Heart left ventricle (tissue), 16 donors: Measurements from ENCODE around the gene DYNC1H1. TPM values are rescaled to one million over a fixed set of nuclear protein-coding genes. Genes with fewer than 3 reads are reported as not detected.
A peak's percentile ranks its signal among the peaks of the same experiment; 100 is the strongest.

ENCODE experiments used
- ATAC-seq, 4 donors: fragments of 200-7000 bp; cut with Tn5 transposase; one replicate each; pipeline ENCODE4 v1.9.1; 2020 to 2022; ENCODE audit warnings: moderate library complexity in 4 of 4, mild to moderate bottlenecking in 3 of 4, moderate number of reproducible peaks in 1 of 4
- DNase-seq, 5 donors: peaks; one replicate each; pipeline ENCODE4 v3.0.0-alpha.2; 2020
- H3K27ac ChIP-seq, 12 donors: fragments of 200-600 bp; sonication (generic) in 4 of 12; one replicate each; pipeline versions ENCODE4 v1.5.0 to v1.8.0; 2016 to 2022; ENCODE audit warnings: mild to moderate bottlenecking in 2 of 12
- H3K27me3 ChIP-seq, 9 donors: fragments of 200-600 bp; sonication (generic) in 2 of 9; one replicate each; pipeline versions ENCODE4 v1.5.1 to v1.8.0; 2016 to 2022; ENCODE audit warnings: mild to moderate bottlenecking in 3 of 9
- H3K36me3 ChIP-seq, 9 donors: fragments of 200-600 bp; sonication (generic) in 2 of 9; one replicate each; pipeline versions ENCODE4 v1.5.0 to v1.8.0; 2018 to 2022; ENCODE audit warnings: mild to moderate bottlenecking in 2 of 9
- H3K4me1 ChIP-seq, 12 donors: fragments of 200-600 bp; sonication (generic) in 4 of 12; one replicate each; pipeline versions ENCODE4 v1.5.0 to v1.8.0; 2016 to 2022; ENCODE audit warnings: mild to moderate bottlenecking in 3 of 12
- H3K4me3 ChIP-seq, 12 donors: fragments of 200-600 bp; sonication (generic) in 4 of 12; one replicate each; pipeline versions ENCODE4 v1.5.0 to v1.8.0; 2017 to 2022; ENCODE audit warnings: mild to moderate bottlenecking in 9 of 12, moderate library complexity in 4 of 12
- H3K9me3 ChIP-seq, 12 donors: fragments of 200-600 bp; sonication (generic) in 4 of 12; one replicate each; pipeline versions ENCODE4 v1.5.0 to v1.8.0; 2016 to 2022; ENCODE audit warnings: mild to moderate bottlenecking in 1 of 12
- CTCF ChIP-seq, 12 donors: fragments of 200-600 bp; sonication (generic) in 4 of 12; IDR thresholded peaks; one replicate each; pipeline versions ENCODE4 v1.5.0 to v1.8.0; 2018 to 2022; ENCODE audit warnings: antibody characterized with exemption in 12 of 12, mild to moderate bottlenecking in 5 of 12
- POLR2A ChIP-seq, 2 donors: fragments of 450-650 bp; IDR thresholded peaks; one replicate each; pipeline ENCODE4 v1.6.1; 2017; ENCODE audit warnings: antibody characterized with exemption in 2 of 2, mild to moderate bottlenecking in 2 of 2, moderate library complexity in 2 of 2
- WGBS, 4 donors: extraction: QIAGEN DNeasy Blood & Tissue Kit in 2 of 4; methylation state at CpG; one replicate each; pipeline versions ENCODE4 v1.1.5 to v1.1.7; 2013 to 2018; 5-methylcytosine and 5-hydroxymethylcytosine counted together
- intact Hi-C, 10 donors: fragments of 100-400 bp; cut with DNase I; formaldehyde crosslinking; loops; one replicate each; pipeline versions ENCODE4 v1.11.1 to v1.14.2; 2022
- polyA plus RNA-seq, 2 donors: library from polyadenylated mRNA; stranded (reverse); fragments of 200-250 nt; gene quantifications; one replicate each; pipeline ENCODE4 v1.2.3, GENCODE V29; 2013
- total RNA-seq, 9 donors: library from RNA; depleted of rRNA in 2 of 9; stranded (reverse); fragments of >200 nt in 2 of 9; fragmentation: NEBNext Ultra II Directional in 3 of 9; extraction: Animal tissue kit (Norgen Biotek cat#: 25700) in 3 of 9; gene quantifications; one replicate each; pipeline versions ENCODE4 v1.1.0 to v1.2.4, GENCODE V29; 2016 to 2023
- donor health status: ischemic (EF 13 %, LVEDD 7.1; RV severe dilation, severe dysfunction).
- donor health status: healthy with polysubstance abuse.
- donor health status: DM: no; HTN: yes; CAD: no.
- donor health status: DM: no; HTN: no; CAD: no.
- donor health status: ischemic (EF 25% LVEDD 6.9; RV normal size, moderate dysfunction).
- donor health status: ischemic (EF 25% LVEDD 5.7; RV mildly dilated, moderate dysfunction).
- donor health status: healthy.
- donor health status: DM: yes; HTN: yes; CAD: no.
- donor health status: ischemic (EF 35%, LVEDD 5.7; RV mildly dilated, moderate dysfunction).
- donor health status: nonischemic (EF 11% LVEDD 7.7; RV severe dilation, severe dysfunction).
- donor health status: DM: yes; HTN: yes; CAD: no.
- donor health status: PGD.
- donor health status: ischemic (EF 29% LVEDD 5.4; RV normal size, mild dysfunction).
- donor health status: nonischemic (EF 23%, LVEDD 6.1; RV moderate dilation, normal function).

Gene DYNC1H1
- total and polyA plus RNA-seq, 11 donors = 164 to 942 (median 553) TPM

GRCh38 chr14:101925152-101925551 lies 39.2 kb upstream of the DYNC1H1 start:
- TF ChIP-seq POLR2A (IDR thresholded peaks at IDR 0.05) (no peak), CTCF (IDR thresholded peaks at IDR 0.05) (no peak)
- no peak overlapping the region for H3K4me3 ChIP-seq
- ATAC-seq (no peak), DNase-seq (no peak)
- H3K27ac ChIP-seq = no peak overlapping the region
- intact Hi-C loops = no loop called here
- no peaks in the 10 kb centered on the region for H3K27me3 ChIP-seq
- H3K9me3 ChIP-seq = no peaks in the 10 kb centered on the region
- H3K4me1 ChIP-seq = peaks cover 0 to 30% (median 21%) of the 10 kb centered on the region in 12 donors
- peaks cover 0 to 63% (median 49%) of the 10 kb centered on the region in 9 donors for H3K36me3 ChIP-seq
- 97% methylated on average over 33 of the region's 33 CpGs for WGBS, 4 donors

- H3K27me3 ChIP-seq = no peaks in the 10 kb centered on the region
- 50 to 63% (median 55%) methylated on average over 8 of the region's 8 CpGs for WGBS, 4 donors
- intact Hi-C loops = no loop called here
- H3K9me3 ChIP-seq = no peaks in the 10 kb centered on the region
- DNase-seq (no peak), ATAC-seq (peak in 3 of 4 donors; percentile 7 to 28 (median 21))
- peaks cover 0 to 30% (median 21%) of the 10 kb centered on the region in 12 donors for H3K4me1 ChIP-seq
- peaks cover 0 to 54% (median 41%) of the 10 kb centered on the region in 9 donors for H3K36me3 ChIP-seq
- TF ChIP-seq POLR2A (IDR thresholded peaks at IDR 0.05) (no peak), CTCF (IDR thresholded peaks at IDR 0.05) (no peak)
- H3K4me3 ChIP-seq = no peak overlapping the region
- H3K27ac ChIP-seq = peak overlapping the region in 8 of 12 donors; percentile 21 to 79 (median 66)
Measured at GRCh38 chr14:101926085-101926484, 38.3 kb upstream of the DYNC1H1 start.

GRCh38 chr14:101926620-101927019 lies 37.8 kb upstream of the DYNC1H1 start:
- H3K4me1 ChIP-seq = peaks cover 0 to 30% (median 21%) of the 10 kb centered on the region in 12 donors
- no peak for DNase-seq
- ATAC-seq = no peak
- intact Hi-C loops = no loop called here
- H3K36me3 ChIP-seq = peaks cover 0 to 49% (median 36%) of the 10 kb centered on the region in 9 donors
- WGBS, 4 donors = 65 to 71% (median 69%) methylated on average over 5 of the region's 5 CpGs
- TF ChIP-seq CTCF (IDR thresholded peaks at IDR 0.05) (no peak), POLR2A (IDR thresholded peaks at IDR 0.05) (no peak)
- peak overlapping the region in 8 of 12 donors; percentile 46 to 79 (median 69) for H3K27ac ChIP-seq
- H3K4me3 ChIP-seq = no peak overlapping the region
- H3K27me3 ChIP-seq = no peaks in the 10 kb centered on the region
- H3K9me3 ChIP-seq = no peaks in the 10 kb centered on the region

GRCh38 chr14:101927859-101928258 lies 36.5 kb upstream of the DYNC1H1 start:
- Histone ChIP-seq H3K9me3 (no peaks in the 10 kb centered on the region), H3K27ac (peak overlapping the region in 11 of 12 donors; percentile 31 to 82 (median 68)), H3K4me1 (peaks cover 0 to 30% (median 21%) of the 10 kb centered on the region in 12 donors), H3K4me3 (no peak overlapping the region), H3K36me3 (peaks cover 0 to 36% (median 23%) of the 10 kb centered on the region in 9 donors), H3K27me3 (no peaks in the 10 kb centered on the region)
- peak; percentile 97 to 99 (median 98) for ATAC-seq
- 19 to 26% (median 25%) methylated on average over 10 of the region's 10 CpGs for WGBS, 4 donors
- no peak for TF ChIP-seq POLR2A (IDR thresholded peaks at IDR 0.05)
- peak in 1 of 12 donors; percentile 9 for TF ChIP-seq CTCF (IDR thresholded peaks at IDR 0.05)
- intact Hi-C loops = no loop called here
- peak; percentile 91 to 96 (median 92) for DNase-seq
